Measurements from ENCODE around the gene USF3.

The USF3 gene

DNA sequence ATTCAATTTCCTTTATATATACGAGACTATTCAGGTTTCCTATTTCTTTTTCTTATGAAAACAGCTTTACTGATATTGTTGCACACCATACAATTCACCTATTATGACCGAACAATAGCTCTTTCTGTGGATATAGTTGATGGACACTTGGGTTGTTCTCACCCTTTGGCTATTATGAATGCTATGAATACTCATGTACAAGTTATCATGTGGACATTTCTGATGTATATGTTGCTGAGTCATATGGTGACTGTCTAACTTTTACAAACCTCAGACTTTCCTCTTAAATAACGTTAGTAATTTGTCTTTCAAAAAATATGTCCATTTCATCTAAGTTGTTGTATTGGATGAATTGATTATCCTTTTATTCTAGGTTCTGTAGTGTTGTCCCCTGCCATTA, 15.7 kb upstream of the USF3 start:
- TF ChIP-seq, protein P1, sequence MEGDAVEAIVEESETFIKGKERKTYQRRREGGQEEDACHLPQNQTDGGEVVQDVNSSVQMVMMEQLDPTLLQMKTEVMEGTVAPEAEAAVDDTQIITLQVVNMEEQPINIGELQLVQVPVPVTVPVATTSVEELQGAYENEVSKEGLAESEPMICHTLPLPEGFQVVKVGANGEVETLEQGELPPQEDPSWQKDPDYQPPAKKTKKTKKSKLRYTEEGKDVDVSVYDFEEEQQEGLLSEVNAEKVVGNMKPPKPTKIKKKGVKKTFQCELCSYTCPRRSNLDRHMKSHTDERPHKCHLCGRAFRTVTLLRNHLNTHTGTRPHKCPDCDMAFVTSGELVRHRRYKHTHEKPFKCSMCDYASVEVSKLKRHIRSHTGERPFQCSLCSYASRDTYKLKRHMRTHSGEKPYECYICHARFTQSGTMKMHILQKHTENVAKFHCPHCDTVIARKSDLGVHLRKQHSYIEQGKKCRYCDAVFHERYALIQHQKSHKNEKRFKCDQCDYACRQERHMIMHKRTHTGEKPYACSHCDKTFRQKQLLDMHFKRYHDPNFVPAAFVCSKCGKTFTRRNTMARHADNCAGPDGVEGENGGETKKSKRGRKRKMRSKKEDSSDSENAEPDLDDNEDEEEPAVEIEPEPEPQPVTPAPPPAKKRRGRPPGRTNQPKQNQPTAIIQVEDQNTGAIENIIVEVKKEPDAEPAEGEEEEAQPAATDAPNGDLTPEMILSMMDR (IDR thresholded peaks at IDR 0.05; ENCODE audit: control extremely low read depth, extremely low read depth, low read depth, missing control alignments), result no peak
- DNase-seq (ENCODE audit: extremely low spot score), result no peak
- ChIA-PET CTCF (interaction anchor here (0.6 to 2.2 kb wide), 4 partner anchors 9 to 239 kb away, joined by 3 to 10 read pairs (median 3); partner anchors contain the start of gene NAA50), POLR2A (no interaction called here)

DNA sequence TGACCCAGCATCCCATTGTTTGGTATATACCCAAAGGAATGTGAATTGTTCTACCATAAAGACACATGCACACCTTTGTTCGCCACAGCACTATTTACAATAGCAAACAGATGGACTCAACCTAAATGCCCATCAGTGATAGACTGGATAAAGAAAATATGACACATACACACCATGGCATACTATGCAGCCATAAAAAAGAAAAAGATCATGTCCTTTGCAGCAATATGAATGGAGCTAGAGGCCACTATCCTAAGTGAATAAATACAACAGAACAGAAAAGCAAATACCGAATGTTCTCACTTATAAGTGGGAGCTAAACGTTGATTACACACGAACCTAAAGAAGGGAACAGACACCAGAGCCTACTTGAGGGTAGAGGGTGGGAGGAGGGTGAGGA, 11.4 kb upstream of the USF3 start:
- ChIA-PET POLR2A (interaction anchor here (0.7 kb wide), 1 partner anchor 1506 kb away, joined by 3 read pairs; no protein-coding TSS in a partner anchor), CTCF (interaction anchor here (0.9 kb wide), 1 partner anchor 13 kb away, joined by 3 read pairs; no protein-coding TSS in a partner anchor)
- no peak for DNase-seq (ENCODE audit: extremely low spot score)
- TF ChIP-seq, protein P1 (IDR thresholded peaks at IDR 0.05; ENCODE audit: control extremely low read depth, extremely low read depth, low read depth, missing control alignments), result no peak

DNA sequence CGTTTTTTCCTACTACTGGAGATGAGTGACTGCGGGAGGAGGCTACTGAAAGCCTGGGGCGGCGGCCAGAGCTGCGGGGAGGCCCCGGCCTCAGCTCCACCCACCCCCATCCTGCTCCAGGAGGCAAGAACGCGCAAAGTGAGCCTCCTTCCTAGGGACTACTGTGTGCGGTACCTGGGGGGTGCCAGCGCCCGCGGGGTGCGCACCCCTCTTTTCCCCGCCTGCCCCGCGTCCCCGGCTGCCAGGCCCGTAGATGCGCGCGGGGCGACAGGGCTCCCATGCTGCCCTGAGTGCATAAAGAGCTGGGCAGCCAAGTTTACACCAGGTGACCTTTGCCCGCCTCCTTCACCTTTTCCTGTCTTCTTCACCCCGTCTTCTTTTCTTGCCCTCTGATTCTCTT, 2.5 kb upstream of the USF3 start:
- peak; percentile 24 for DNase-seq (ENCODE audit: extremely low spot score)

DNA sequence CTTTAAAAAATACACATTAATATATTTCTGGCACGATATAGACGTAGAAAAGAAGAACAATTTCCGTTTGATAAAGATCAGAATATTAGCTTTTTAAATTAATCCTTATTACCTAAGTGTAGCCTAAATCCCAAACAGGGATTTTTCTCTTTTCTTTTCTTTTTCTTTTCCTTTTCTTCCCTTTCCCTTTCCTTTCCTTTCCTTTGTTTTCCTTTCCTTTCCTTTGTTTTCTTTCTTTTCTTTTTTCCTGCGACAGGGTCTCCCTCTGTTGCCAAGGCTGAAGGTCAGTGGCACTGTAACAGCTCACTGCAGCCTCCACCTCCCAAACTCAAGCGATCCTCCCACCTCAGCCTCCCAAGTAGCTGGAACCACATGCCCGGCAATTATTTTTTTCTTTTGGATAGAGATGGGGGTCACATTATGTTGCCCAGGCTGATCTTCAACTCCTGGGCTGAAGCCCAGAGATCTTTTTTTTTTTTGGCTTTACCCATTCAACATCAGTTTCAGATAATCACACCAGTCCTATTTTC, 1.8 kb upstream of the USF3 start:
- TF ChIP-seq, protein P1 (IDR thresholded peaks at IDR 0.05; ENCODE audit: control extremely low read depth, extremely low read depth, low read depth, missing control alignments), result no peak
- no peak for DNase-seq (ENCODE audit: extremely low spot score)
- CTCF ChIA-PET, result interaction anchor here (1.0 to 1.6 kb wide), 5 partner anchors 16 to 49 kb away, joined by 3 to 5 read pairs (median 4); partner anchors contain the start of gene ATP6V1A
- POLR2A ChIA-PET, result no interaction called here

More for the DNA sequence above, 2.5 kb upstream of the USF3 start:
- CTCF ChIA-PET, result interaction anchor here (1.5 to 2.0 kb wide), 3 partner anchors 30 to 48 kb away, joined by 4 to 5 read pairs (median 5); partner anchors contain the start of gene ATP6V1A
- POLR2A ChIA-PET, result no interaction called here
- TF ChIP-seq, protein P1 (IDR thresholded peaks at IDR 0.05; ENCODE audit: control extremely low read depth, extremely low read depth, low read depth, missing control alignments), result no peak

DNA sequence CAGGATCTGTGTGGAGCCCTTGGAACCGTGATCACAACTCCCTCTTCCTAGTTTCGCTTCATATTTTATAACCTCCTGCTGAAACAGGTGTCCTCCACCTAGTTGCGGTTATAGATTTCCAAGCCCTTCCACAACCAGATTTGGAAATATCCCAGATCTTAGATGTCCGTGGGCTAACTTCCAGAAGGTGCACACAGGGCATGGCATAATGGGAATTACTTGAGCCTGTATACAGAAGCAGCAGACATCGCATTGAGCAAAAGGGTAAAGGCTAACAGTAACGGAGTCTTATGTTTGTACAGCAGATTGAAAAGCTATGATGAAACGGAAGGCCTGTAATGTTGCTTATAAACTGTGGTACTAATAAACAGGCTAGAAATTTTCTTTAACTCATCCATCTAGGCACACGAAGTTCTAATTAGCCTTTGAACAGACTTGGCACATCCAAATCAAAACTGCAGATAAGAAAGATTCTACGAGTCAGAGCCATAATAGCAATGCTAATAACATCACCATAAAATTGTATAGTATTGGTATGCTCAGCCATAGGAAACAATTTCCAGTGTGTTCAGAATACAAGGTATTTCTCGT, 1.2 kb upstream of the USF3 start:
- TF ChIP-seq, protein P1 (IDR thresholded peaks at IDR 0.05; ENCODE audit: control extremely low read depth, extremely low read depth, low read depth, missing control alignments), result no peak
- DNase-seq (ENCODE audit: extremely low spot score), result peak; percentile 15
- ChIA-PET CTCF (interaction anchor here (1.0 to 1.5 kb wide), 4 partner anchors 16 to 47 kb away, joined by 3 to 5 read pairs (median 4); no protein-coding TSS in a partner anchor), POLR2A (no interaction called here)

DNA sequence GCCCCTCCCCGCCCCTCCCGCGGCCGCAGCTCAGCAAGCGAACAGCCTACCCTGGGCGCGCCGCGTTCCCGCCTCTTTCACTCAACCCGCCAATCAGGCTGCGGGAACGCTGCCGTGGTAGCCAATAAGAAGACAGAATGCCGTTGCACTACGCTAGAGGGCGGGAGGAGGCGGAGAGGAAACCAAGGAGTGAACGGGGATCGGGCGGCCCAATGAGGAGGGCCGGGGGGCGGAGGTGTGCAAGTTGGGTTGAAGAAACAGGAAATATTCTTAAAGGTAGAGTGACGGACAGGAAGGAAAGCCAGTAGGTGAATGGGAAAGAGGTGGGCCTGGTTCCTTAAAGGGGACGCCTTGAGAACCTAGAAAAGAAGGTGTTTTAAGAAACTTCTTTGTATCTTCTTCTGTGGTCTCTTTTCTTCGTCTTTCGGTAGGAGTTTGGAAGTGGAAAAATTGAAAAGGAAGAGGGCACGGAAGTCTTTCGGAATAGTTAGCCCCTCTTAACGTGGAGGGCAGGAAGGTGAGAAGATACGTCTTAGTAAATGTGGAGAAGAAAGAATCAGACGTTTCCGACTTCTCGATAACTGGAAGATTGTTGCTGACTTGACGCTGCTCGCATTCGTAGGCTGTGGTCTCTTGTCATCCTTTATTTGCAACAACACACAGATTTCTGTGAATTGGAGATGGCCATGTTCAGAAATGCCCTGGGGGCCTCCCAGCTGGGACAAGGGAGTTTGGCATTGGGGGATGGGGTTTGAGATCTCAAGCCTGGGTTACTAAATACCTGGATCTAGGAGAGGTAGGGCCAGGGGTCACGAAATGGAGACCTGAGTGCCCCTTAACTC, 437 bp upstream of the USF3 start:
- ChIA-PET POLR2A (interaction anchor here (0.6 kb wide), 1 partner anchor 116 kb away, joined by 6 read pairs; no protein-coding TSS in a partner anchor), CTCF (interaction anchor here (0.7 to 1.5 kb wide), 7 partner anchors 10 to 48 kb away, joined by 3 read pairs; no protein-coding TSS in a partner anchor)
- TF ChIP-seq, protein P1 (IDR thresholded peaks at IDR 0.05; ENCODE audit: control extremely low read depth, extremely low read depth, low read depth, missing control alignments), result no peak
- DNase-seq (ENCODE audit: extremely low spot score), result peak; percentile 99

All from GM10248 (cell line).